Epidermal melanocyte (primary cell): ENCODE data around the gene CASTOR1.
A peak's percentile ranks its signal among the peaks of the same experiment; 100 is the strongest.
"Not testable (repeated sequence)": the region's sequence is repeated elsewhere in the genome, so short reads cannot be mapped to it uniquely, and the experiment has no call there.

Experiments
- DNase-seq: peaks from one replicate; pipeline ENCODE4 v3.0.0; 2011; ENCODE audit warnings: low spot score; ENCODE audit not compliant: insufficient read length

CASTOR1 gene

DNA sequence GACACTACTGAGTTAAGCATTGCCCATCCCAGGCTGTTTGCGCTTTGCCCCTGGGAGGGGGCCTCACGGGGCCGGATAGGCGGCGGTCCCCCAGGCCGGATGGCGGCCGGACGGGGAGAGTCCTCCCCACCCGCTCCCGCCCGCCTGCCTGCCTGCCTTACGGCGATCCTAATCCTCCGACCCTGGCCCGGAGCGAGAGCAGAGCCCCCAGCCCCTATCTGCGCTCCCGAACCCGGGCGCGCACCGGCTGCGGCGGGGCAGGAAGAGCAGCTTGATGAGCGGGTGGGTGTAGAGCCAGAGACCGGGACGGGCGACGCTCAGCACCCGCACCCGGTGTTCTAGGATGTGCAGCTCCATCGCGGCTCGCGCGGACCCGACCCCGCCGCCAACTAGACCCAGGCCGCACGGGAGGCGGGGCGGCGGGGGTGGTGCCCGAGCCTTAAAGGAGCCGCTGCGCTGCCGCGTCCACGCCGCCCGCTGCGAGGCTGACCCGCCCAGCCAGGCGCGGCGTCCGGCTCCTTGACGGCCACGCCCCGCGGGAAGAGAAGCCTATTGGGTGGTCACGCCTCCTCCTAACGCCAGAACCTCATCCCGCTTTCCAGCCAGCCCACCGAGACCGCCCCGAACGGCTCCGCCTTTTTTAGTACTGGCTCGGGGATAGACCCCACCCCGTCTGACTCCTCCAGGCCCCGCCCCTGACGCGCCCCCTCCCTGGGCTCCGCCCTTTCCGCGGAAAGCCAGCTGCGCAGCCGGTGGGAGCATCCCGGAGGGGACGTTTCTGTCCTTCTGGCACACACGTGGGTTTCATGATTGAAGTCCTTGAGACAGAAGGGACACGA is at the start of gene CASTOR1:
TSS of gene CASTOR1 (minus strand) at position 365 of the 839 bp plus-strand sequence. CDS start at position 357, 8 bp downstream.
- DNase-seq = peak; percentile 100

DNA sequence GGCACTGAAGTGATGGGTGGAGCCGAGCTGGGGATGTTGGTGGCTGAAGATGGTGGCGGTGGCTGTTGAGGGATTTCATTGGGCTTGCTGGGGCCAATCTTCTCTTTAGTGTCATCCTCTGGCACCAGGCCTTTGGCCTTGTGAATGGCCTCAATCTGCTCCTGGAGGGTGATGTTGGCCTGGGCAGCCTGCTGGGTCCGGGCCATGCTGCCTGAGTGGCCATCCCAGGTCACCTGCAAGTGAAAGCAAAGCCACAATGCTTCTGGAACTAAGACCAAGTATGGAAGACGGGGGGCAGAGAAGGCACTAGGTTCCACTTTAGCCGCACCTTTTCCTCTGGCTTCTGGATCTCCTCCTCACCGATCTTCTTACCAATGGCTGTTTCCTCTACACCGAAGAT is 49.5 kb upstream of the CASTOR1 start:
- DNase-seq = no peak

DNA sequence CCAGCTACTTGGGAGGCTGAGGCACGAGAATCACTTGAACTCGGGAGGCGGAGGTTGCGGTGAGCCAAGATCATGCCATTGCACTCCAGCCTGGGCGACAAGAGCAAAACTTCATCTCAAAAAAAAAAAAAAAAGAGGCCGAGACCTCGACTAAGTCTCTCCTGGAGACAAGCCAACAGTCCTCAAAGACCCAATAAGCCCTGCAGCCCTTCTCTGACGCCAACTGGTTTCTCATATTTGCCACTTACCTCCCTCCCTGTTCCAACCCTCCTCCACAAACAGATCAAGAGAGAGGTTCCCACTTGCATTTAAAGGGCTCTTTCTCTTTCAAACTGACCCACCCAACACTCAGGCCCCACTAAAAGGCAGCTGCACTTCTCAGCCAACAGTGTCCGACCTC is 49.0 kb upstream of the CASTOR1 start:
- not testable (repeated sequence) for DNase-seq

DNA sequence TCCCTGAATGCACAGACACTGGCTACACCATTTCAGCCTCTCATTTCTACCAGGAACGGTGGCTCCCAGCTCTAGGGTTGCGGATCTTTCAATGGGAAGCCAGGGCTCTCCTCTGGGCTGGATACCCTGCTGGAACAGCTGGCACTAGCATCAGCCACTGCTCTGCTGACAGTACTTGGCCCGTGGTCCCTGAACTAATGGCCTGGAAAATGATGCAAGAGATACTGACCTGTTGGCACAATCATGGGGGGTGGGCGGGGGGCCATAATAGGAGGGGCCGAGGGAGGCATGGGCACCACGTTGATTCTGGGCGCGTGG is 48.1 kb upstream of the CASTOR1 start:
- DNase-seq = no peak

DNA sequence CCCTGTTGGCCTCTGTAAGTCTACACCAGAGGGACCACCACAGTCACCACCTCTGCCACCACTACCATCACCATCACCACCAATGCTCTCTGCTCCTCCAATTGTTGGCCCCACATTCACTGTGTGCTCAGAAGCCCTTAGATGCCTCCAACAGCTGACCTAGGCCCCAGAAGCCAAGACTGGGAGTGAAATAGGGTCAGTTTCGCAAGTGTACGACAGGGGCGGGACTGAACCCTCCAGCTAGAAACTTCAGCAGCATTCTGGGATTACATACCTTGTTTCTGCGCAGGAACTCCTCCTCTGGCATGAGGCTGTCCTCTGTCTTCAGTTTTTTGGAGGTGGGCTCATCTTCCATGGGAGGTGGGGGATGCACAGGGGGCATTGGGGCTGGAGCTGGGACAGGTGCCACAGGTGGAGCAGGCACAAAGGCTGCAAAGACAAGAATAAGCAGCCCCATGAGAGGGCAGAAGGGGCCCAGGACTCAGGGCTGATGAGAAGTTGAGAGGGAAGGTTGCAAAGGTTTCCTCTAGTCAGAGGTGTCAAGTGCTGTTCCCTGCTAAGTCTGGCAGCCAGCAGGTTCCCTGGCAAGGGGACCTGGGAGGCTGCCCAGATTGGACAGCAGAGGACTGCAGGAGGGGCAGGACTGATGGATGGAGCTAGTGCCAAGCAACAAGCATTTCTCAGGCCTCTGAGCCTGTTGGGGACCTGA is 47.6 kb upstream of the CASTOR1 start:
- DNase-seq = no peak

DNA sequence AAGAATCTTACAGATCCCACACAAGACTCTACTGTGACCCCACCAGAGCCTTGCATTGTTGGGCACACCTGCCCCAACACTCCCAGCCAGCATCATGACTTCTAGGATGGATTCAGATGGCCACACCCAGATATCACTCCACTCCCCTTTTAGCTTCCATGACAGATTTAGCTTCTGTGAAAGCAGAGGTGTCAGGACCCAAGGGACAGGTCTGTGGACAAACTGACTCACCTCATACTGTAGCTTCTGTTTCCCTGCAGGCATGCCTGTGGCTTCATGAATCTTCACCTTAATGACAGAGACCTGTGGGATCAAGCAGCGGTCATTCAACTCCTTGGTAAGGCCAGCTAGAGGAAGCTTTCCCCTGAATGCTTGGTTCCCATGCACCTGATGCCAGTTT is 45.9 kb upstream of the CASTOR1 start:
- DNase-seq = no peak

DNA sequence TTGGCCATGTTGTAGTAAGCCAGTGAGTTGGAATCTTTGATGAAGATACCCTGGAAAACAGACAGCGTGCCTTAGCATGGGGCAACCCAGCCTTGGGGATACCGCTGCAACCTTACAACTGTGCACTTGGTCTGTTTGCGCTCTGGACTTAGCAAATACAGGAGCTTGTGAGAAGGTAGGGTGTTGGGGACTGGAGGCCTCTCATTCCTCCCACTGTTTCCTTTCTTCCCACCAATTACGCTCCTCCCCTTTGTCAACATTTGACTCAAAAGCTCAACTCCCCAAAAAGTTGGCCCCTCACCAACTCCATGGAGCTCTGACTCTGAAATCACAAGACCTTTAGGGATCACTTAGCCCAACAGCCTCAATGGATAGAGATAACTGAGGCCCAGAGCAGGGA is 45.3 kb upstream of the CASTOR1 start:
- DNase-seq = no peak

DNA sequence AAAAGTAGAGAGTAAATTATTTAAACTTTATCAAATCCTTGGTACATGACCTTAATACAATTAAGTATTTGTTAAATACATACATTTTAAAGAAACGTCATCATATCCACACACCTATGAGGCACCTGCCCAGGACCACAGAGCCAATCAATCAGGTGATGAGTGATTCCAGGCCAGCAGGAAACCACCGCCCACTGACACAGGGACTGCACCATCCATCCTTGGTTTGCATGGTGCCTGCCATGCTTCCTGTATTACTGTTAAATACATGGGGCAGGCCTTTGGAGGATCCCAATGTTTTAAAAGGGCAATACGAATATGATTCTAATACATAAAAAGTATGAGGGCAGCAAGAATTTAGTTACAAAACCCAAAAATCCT is 44.4 kb upstream of the CASTOR1 start:
- no peak for DNase-seq

DNA sequence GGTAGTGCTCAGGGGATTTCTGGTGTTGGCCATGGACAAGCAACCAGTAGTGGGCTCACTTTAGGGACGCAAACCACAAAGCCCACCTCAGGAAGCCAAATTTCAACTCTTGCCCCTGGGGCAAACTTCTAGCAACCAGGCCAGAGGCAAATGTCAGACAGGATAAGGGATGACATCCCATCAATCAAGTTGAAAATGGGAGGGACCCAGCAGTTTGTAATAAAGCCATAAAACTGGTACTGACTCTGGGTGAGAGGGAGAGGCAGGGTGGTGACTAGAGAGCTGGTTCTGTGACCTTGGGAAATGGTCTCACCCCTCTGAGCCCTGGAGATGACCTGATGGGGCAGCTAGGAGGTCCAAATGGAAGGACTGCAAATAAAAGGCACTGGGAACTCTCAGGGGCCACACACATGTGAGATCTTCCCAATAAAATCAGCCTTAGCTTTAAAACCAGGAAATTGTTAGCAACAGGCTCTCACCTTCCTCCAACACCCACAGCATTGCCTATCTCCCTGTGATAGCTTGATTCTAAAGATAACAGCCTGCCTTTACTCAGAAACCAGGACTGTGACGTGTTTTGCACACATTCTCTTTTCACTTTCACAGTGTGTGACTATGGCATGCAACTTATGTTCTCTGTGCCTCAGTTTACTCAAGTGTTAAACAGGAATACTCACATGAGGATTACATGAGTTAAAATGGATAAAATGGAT is 43.8 kb upstream of the CASTOR1 start:
- DNase-seq = no peak

DNA sequence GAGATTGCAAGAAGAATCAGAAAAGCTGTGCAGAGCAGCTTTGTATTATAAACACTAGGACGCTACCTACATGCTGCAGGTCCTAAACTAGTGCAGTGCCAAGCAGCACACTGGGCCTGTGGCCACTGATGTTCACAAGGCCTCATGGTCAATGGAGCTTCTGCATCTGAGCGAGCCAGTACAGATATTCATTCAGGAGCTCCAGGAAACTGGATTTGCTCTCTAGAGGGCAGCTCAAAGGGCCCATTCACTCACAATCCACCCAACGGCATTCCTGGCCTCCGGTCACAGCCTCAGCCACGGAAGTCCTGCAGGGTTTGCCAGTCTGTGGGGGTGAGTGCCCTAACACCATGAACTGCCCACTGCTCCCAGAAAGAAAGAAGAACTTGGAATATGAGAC is 43.2 kb upstream of the CASTOR1 start:
- peak; percentile 72 for DNase-seq

DNA sequence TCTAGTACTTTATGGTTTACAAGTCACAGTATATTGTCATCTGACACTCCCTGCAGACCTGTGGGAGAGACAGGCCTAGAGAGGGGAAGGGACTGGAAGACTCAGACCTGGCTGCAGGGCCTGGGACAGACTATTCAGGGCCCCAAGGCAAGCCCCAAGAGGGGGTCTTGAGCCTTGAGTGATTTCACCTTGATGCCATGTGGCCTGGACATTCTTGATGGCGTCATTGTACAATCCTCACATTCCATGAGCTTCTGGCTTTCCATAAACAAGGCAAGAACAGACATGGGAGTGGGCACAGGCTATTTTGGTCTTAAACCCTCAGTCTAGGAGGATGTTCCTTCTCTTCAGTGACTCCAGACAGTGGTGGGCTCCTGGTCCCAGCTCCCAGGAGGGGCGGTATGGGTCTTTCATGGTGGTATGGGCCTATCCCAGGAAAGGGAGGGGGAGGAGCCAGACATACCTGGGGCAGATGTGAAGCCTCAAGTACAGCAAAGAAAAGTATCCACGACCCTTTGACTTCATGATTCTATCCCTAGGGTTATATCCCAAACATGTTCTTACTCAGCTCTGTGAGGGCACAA is 39.3 kb upstream of the CASTOR1 start:
- DNase-seq = no peak

DNA sequence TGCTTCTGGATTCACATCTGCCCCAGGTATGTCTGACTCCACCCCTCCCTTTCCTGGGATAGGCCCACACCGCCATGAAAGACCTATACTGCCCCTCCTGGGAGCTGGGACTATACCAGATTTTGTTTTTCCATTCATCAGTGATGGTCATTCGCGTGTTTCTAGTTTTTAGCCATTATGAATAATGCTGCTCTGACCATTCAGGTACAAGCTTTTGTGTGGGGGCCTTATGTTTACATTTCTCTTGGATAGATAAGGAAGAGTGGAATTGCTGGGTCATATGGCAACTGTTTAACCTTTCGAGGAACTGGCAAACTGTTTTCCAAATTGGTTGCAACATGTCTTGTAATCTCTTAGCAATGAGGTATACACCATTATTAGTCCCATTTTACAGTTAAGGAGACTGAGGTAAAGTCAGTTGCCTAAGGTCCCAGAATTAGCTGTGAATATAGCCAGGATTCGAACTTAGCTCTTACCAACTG is 38.6 kb upstream of the CASTOR1 start:
- no peak for DNase-seq

DNA sequence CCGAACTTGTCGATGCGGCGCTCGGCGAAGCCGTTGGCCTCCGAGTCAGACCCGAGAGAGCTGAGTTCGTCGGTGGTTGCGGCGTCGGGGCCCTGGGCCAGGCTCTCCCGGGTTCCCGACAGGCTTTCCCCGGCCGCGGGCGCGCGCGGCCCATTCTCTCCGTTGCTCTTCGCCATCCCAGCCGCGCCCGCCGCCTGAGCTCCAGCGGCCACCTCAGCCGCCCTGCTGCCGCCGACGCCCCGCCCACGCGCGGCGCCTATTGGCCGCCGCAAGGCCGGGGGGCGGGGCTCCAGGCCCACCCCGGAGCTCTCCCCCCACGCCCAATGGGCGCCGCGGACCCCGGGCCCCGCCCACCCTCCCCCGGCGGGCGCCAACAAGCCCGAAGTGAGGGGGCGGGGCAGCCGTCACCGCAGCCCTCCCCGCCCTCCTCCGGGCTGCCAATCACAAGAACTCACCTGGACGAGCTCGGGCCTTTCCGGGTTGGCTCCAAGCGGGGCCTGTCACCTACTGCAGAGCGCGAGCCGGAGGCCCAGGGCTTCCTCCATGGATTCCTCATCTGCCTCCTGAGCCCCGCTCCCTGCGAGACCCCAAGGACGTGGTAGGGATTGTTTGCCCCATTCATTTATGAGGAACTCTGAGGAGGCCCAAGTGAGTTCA is 37.5 kb upstream of the CASTOR1 start, which contains the start of gene TBC1D10A:
TSS of gene TBC1D10A (minus strand) at position 236 of the 657 bp plus-strand sequence. CDS start at position 176, 60 bp downstream.
- DNase-seq = peak; percentile 87

DNA sequence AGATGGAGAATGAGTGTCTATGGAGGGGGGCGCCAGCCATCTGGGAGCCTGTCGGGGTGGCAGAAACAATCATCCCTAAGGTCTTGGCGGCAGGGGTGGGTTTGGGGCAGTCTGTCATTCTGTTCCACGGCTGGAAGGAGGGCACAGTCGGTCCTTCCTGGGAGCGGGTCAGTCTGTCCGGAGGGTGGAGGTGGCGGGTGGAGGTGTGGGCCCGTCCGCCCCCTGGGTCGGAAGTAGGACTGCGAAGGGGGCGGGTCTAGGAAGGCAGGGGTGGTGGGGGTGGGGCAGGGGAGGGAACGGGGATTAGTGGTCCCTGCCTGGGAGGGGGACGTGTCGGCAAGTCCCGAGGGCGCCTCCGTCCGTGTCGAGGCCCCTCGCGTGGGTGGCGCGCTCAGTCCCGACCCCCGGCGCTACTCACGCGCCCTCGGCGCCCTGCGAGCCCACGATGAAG is 37.0 kb upstream of the CASTOR1 start:
- DNase-seq = no peak

DNA sequence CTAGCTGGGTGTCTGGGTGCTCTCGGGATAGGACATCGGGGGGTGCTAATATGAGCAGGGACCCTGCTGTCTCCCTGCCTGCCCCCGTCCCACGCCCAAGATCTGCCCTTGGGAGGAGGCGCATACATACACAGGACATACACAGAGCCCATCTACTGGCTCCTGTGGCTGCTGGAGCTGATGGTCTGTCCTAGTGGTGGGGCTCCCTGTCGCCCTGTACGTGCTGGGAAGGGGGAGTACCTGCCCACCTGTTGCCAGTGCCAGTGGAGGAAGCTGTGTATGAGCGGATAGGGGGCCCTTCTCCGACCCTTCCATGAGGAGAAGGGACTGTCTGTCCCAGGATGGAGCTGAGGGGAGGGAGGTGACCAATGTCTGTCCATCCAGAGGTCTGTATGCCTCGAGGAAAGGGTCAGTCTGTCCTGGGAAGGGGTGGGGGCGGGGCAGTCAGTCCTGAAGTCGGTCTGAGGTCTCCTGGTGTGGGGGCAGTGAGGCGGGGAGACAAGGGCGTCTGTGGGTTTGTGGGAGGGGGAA is 36.5 kb upstream of the CASTOR1 start:
- no peak for DNase-seq

DNA sequence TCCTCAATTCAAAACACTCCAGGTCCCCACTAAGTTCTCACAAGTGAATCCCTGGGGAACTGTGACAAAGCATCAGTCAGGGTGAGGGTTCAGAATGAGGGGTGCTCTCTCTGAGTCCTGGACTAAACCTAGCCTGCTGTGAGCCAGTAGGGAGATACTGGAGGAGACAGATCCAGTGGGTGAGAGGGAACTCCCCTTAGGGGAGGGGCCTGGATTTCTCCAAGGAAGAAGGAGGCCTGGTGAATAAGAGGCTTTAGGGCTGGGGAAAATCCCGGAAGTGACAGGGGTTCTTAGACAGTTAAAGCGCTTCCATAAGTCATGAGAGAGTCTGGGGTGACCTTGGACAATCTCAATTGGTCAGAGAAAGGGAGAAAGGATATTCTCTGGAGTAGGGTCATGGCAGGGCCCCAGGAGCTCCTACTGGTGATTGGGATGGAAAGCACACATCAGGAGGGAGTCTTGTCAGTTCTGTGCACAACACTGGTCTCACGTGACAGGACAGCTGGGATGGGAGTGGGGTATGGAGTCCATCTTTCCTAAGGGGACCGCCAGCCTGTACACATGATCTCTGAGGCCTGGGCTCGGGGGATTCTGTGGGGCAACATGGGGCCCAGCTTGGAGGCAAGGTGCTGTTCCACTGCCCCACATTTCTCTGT is 35.9 kb upstream of the CASTOR1 start:
- peak; percentile 80 for DNase-seq

DNA sequence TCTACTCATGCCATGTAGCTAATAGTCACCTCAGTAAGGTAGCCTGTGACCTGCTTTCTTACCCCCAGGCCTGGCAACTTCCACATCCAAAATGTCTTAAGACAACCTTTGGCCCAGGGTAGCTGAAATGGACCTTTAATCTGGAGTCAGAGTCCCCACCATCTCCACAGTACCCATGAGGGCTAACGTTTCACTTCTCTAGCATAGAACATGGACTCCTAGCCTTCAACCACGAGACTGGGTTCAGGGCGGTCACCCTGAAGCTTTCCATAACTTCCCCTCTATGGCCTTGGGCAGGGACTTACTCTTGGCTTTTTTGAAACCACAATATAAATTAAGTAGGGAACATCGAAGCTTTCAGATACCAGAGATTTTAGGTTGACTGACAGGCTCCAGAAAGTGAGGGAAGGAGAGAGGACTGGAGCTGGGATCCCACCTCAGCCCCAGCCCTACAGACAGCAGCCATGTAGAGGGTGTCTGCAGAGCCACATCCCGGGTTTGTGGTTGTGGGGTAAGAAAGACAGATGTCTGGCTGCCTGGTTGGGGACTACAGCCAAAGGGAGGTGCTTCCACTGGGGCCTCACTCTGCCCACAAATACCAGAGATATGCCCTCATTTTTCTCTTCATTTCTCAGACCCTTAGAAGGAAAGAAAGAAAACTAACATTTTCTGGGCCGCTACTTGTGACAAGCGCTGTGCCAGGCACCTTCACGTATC is 34.9 kb upstream of the CASTOR1 start:
- no peak for DNase-seq

DNA sequence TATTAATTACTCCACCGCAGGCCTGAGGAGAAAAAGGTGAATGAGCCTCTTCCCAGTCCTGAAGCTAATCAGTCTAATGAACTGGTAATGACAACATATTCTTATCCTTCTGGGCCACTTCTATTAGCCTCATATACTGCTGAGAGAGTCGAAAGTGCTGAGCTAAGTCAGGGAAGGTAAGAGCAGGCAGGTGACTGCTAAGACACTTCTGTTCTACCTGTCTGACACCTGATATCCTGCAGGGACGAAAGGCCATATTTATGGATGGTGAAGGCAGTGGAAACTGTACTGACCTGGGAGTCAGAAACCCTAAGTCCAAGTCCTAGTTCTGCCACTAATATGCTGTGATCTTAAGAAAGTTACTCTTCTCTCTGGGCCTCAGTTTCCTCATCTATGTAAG is 33.9 kb upstream of the CASTOR1 start:
- no peak for DNase-seq

DNA sequence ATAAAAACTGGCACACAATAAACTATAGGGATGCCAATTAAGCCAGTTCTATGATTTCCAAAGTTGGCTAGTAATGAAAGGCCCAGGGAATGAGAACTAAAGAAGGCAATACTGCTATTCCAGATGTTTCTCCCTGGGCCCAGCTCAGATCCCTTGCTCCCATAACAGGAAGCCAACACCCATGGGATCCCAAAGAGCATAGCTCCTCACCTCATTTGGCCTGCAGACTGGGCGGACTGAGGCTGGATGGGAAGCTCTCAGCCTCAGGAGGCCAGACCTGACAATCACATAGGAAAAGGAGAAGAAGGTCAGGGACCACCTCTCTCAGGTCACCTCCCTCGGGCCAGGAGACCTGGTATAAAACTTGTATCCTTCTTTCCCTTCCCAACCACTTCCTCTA is 32.2 kb upstream of the CASTOR1 start:
- DNase-seq = no peak
